ENCODE results near the gene MTCL1.
"Not testable (repeated sequence)": the region's sequence is repeated elsewhere in the genome, so short reads cannot be mapped to it uniquely, and the experiment has no call there.

MTCL1 gene

DNA sequence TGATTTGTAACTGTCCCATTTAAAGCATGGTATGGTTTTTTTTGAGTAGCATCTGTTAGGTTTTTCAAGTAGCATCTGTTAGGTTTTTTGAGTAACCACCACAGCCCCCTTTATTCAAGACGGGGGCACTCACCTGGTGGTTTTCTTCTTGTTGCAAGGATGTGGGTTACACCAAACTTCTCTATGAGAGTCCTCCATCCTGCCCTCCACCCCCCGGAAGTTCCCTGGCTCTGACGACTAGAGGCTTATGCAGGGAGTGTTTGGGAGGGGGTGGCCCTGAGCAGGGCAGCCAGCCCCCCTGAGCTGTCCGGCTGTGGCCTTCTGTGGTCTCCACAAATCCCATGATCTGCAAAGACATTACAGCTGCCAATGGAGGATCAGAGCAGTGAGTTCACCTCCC is 39.3 kb downstream of the MTCL1 start:
- peak in 1 of 2 donors; percentile 12 for DNase-seq

GRCh38 chr18:8745355-8746014 is 40.1 kb downstream of the MTCL1 start:
- DNase-seq = no peak

- DNase-seq = no peak
Observed at GRCh38 chr18:8747440-8747937, 42.1 kb downstream of the MTCL1 start.

DNA sequence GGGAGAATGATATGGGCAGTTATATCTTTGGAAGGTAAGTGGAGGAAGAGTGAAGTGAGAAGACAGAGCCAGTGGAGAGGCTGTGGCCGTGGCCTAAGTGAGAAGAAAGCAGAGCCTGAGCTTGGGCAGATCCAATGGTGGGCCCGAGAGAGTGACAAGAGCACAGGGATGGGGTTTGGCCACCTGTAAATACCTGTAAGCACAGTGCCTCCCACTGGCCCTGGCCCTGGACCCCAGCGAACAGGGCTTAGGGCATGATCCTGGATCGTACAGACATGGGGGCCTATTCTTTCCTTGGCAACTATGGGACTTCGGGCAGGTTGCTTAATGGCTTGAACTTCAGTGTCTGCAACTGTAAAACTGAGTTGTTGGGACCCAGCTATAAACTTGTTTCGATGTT is 44.1 kb downstream of the MTCL1 start:
- no peak for DNase-seq

DNA sequence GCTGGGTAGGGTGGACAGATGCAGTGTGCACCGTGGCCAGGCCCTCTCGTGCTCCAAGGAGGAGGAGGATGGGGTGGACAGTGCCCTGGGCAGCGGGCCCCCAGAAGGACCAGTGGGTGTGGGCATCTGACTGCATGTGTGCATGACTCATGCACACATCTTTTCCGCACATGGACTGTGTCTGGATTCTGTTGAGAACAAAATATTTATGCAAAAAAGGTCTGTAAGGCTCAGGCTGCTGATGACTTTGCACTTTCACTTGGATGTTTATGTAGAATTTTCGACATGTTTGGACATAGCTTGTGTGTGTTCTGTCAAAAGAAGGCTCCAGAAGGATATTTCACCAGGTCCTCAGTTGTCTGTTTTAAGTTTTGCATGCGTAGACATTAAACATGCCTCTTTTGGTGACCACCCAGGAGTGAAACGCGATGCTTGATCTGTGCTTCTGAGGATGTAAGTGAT is 45.6 kb downstream of the MTCL1 start:
- no peak for DNase-seq

DNA sequence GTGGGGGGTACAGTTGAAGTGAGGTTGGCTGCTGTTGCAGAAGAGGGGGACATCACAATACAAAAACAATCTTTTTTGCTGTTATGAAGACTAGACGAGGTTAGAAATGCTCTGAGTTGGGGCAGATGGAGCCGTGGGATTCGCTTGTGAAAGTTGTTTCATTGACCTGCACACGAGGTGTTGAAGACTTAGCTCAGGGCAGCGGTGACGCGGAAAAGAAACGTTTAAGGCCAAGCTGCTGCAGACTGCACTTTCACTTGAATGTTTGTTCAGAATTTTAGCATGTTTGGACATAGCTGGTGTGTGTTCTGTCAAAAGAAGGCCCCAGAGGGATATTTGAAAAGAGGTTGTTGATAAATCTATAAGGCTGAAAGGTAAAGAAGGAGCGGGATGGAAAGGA is 46.3 kb downstream of the MTCL1 start:
- DNase-seq = no peak

DNA sequence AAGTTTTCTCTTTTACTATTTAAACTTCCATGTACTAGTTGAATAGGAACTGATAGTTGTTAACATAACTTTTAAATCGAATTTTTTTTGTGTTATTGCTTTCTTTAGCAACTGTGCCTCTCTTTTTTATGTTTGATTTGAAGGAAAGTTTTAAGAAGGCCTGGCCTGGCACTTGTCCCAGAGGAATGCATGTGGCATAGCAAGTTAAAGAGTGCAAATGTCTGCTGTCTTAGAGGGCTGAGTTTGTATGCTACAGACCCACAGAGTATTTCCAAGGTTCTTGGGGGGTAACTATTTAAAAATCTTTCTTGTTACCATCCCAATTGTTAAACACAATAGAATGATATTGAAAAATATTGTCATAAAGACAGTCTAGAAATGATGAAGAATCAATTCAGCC is 47.0 kb downstream of the MTCL1 start:
- no peak for DNase-seq

- peak; percentile 21 to 32 for DNase-seq
Observed at GRCh38 chr18:8754995-8755960, 49.9 kb downstream of the MTCL1 start.

GRCh38 chr18:8756571-8756970 is 51.2 kb downstream of the MTCL1 start:
- DNase-seq = no peak

DNA sequence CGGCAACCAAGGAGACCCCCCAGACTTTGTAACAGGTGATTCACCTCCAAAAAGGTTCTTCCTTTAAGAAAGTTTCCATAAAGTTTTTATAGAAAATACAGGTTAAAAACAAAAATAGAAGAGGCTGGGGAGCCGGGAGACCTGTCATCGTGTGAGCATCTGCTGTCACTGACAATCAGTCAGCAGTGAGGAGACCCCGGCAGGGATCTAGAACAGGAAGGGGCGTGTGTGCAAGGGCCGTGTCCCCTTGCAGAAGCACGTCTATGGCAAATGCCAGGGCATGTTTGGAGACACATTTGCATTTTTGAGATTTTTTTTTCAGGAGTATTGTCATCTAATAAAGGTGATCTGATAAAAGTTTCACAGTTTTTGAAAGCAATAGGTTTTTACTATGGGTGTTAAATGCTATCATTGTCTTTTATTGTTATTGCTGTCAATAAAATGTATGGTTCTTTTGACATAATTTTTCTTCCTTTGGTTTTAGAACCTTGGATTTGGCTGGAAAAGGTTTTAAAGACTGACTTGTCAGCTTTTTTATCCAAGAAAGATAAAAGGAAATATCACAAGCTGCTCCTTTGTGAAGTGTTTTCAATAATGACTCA is 52.1 kb downstream of the MTCL1 start:
- no peak for DNase-seq

GRCh38 chr18:8758466-8758865 is 53.1 kb downstream of the MTCL1 start:
- DNase-seq = no peak

GRCh38 chr18:8760984-8761383 is 55.6 kb downstream of the MTCL1 start:
- DNase-seq = no peak

GRCh38 chr18:8761535-8761934 is 56.2 kb downstream of the MTCL1 start:
- DNase-seq = not testable (repeated sequence)

DNA sequence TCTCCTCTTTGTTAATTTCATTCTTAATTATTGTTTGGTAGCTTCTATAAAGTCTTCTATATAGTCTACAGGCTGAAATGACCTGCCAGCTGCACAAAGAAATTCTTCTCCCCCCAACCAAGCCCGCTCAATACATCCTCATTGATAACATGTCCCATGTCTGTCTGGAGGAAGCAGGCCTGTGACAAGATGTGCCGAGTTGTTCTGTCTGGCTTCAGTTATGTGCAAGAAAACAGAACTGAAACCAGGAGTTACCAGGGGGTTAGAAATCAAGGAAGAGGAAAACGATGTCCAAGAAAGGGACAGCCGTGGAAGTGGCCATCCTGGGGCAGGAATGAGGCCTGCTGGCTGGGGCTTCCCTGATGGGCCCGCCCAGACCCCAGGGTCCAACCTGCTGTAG is 57.6 kb downstream of the MTCL1 start:
- no peak for DNase-seq

GRCh38 chr18:8763611-8764010 is 58.3 kb downstream of the MTCL1 start:
- no peak for DNase-seq

DNA sequence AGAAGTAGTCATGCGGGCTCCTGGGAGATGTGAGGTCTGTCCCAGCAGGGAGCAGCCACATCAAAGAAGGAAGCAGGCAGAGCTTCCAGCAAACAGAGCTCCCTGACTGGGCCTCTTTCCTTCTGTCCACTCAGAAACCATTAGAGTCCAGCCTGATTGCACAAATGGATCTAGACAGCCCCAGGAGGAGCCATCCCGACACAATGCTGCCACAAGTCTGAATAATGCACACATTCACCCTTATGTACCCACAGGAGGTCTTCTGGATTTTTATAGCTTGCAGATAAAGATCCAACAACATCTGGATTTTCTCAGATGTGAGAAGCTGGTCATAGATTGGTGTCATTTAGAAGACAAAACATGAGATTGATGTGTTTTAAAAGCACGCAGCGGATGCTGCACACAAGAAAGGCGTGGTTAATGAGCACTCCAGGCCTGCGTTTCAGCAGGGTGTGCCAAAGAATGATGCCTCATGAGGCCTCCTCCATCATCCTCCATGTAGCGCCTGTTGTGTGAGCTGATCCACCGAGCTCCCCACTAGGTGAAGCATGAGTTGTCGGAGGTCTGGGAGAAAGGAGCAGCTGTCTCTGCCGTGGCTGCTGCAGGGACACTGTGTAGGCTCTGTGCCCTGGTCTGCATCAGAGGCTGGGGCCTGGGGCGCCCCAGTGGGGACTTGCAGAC is 60.6 kb downstream of the MTCL1 start:
- DNase-seq = no peak

GRCh38 chr18:8766559-8767293 is 61.4 kb downstream of the MTCL1 start:
- no peak for DNase-seq

DNA sequence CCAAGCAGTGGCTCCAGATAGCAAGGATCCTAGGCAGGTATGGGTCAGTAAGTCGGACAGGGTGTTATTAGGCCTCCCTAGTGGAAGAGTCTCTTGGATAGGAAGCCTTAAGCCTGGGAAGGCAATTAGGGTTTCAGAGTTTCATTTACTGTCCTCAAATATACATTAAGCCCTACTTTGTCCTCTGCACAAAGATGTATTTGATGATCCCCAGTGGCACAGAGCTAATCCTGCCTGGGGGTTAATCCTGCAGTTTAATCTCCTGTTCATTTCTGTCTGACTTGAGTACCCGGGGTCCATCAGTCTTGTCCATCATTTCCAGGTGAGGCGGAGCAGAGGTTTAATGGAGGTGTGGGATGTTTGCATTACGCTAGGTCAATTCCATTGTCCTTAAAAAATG is 62.0 kb downstream of the MTCL1 start:
- DNase-seq = no peak

GRCh38 chr18:8769509-8770095 is 64.2 kb downstream of the MTCL1 start:
- DNase-seq = no peak

DNA sequence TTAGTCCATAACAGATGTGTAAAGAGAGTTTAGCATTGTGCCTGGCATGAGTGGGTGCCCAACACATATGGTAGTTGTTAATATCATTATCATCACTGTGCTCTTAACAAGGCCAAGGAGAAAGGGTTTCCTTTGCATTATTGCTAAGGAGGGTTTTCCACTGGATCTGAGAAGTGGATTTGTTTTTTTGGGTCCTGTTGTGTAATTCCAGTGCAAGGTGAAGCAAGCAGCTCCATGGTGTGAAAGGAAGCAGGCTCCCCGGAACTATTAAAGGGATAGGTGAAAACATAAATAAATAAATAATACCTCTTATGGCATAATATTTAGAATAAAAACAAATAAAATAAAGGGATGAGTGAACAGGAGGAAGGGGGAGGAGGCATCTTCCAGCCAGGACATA is 65.3 kb downstream of the MTCL1 start:
- DNase-seq = no peak

DNA sequence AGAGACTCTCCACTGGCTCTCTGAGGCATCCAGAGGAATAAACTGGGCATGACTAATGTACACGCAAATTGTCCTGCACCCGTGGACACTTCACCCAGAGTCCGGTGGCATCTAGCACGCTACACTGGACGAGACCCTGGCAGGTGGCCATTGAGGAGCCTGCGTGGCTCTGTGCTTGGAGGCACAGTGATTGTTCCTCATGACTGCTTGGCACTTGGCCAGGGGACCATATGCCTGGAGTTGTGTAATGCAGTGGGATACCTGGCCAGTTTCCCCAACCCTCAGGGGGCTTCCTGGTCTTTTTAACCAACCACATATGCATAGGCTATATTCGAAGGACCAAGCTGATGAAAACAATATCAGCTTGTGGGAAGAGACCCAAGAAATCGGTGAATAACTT is 66.6 kb downstream of the MTCL1 start:
- no peak for DNase-seq

DNA sequence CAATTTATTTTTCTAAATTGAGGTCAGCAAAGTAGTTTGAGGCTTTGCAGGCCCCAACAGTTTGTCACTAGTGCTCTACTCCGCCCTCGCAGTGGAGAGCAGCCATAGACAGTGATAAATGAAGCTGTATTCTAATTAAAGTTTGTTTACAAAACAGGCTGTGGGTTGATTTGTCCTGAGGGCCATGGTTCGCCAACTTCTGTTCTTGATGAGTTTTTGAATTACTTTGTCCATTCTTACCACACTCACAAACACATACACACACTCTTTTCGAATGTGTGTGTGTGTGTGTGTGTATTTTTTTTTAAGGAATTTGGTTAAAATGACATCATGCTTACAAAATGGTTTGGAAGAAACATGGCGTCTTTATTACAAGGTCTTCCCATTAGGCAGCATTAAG is 68.6 kb downstream of the MTCL1 start:
- DNase-seq = no peak
